Astrocyte (in vitro differentiated cells and primary cell): ENCODE data around the gene ZNF556. TPM values are rescaled to one million over a fixed set of nuclear protein-coding genes. Genes with fewer than 3 reads are reported as not detected.

ENCODE experiments used
- DNase-seq: peaks from one replicate; pipeline ENCODE4 v3.0.0-alpha.2; 2010; ENCODE audit warnings: low read depth
- FAIRE-seq: peaks from 2 replicates; lab custom pipeline; 2011; peaks lifted over from hg19 to GRCh38; lab: Jason Lieb, UNC
- H2AFZ ChIP-seq: 2 replicates; pipeline ENCODE4 v1.6.0; 2012; ENCODE audit warnings: low read depth, low read length, inconsistent platforms
- H3K27ac ChIP-seq: 2 replicates; pipeline ENCODE4 v1.5.1; 2011; ENCODE audit warnings: low read depth, low read length, inconsistent platforms
- H3K27me3 ChIP-seq: 2 replicates; pipeline ENCODE4 v1.6.0; 2011; ENCODE audit warnings: low read length, inconsistent platforms; ENCODE audit not compliant: insufficient read depth
- H3K36me3 ChIP-seq: 2 replicates; pipeline ENCODE4 v1.5.1; 2011; ENCODE audit warnings: low read length, inconsistent platforms; ENCODE audit not compliant: insufficient read depth
- H3K4me1 ChIP-seq: 2 replicates; pipeline ENCODE4 v1.5.1; 2011; ENCODE audit warnings: low read length, inconsistent platforms; ENCODE audit not compliant: insufficient read depth
- H3K4me2 ChIP-seq: 2 replicates; pipeline ENCODE4 v1.6.0; 2012; ENCODE audit warnings: low read length, inconsistent platforms
- H3K4me3 ChIP-seq: 2 replicates; pipeline ENCODE4 v1.5.1; 2011; ENCODE audit warnings: low read depth, mild to moderate bottlenecking, low read length, inconsistent platforms; ENCODE audit not compliant: insufficient read depth
- H3K79me2 ChIP-seq: 2 replicates; pipeline ENCODE4 v1.6.0; 2012; ENCODE audit warnings: mild to moderate bottlenecking, low read length, inconsistent platforms; ENCODE audit not compliant: insufficient read depth
- H3K9ac ChIP-seq: 2 replicates; pipeline ENCODE4 v1.6.0; 2012; ENCODE audit warnings: mild to moderate bottlenecking, low read length, inconsistent platforms
- H3K9me3 ChIP-seq: 2 replicates; pipeline ENCODE4 v1.5.1; 2012; ENCODE audit warnings: low read depth, mild to moderate bottlenecking, low read length, inconsistent platforms; ENCODE audit not compliant: insufficient read depth
- H4K20me1 ChIP-seq: 2 replicates; pipeline ENCODE4 v1.6.0; 2012; ENCODE audit warnings: low read length, inconsistent platforms; ENCODE audit not compliant: insufficient read depth
- H3K27ac Mint-ChIP-seq: one replicate; pipeline ENCODE4 v1.8.0; 2021; ENCODE audit warnings: mild to moderate bottlenecking, mixed read lengths; ENCODE audit not compliant: unreplicated experiment
- H3K27me3 Mint-ChIP-seq: one replicate; pipeline ENCODE4 v1.8.0; 2021; ENCODE audit warnings: low read depth, mixed read lengths; ENCODE audit not compliant: unreplicated experiment
- H3K36me3 Mint-ChIP-seq: one replicate; pipeline ENCODE4 v1.8.0; 2021; ENCODE audit warnings: low read depth, mixed read lengths; ENCODE audit not compliant: unreplicated experiment
- H3K4me1 Mint-ChIP-seq: one replicate; pipeline ENCODE4 v1.8.0; 2021; ENCODE audit warnings: low read depth, mixed read lengths; ENCODE audit not compliant: unreplicated experiment
- H3K4me3 Mint-ChIP-seq: one replicate; pipeline ENCODE4 v1.8.0; 2021; ENCODE audit warnings: mild to moderate bottlenecking, moderate library complexity, mixed read lengths; ENCODE audit not compliant: unreplicated experiment
- H3K9me3 Mint-ChIP-seq: one replicate; pipeline ENCODE4 v1.8.0; 2021; ENCODE audit warnings: mild to moderate bottlenecking, mixed read lengths; ENCODE audit not compliant: unreplicated experiment
- EZH2 ChIP-seq: IDR thresholded peaks from 2 replicates; pipeline ENCODE4 v1.6.1; 2012; ENCODE audit warnings: mild to moderate bottlenecking, low read length, inconsistent platforms; ENCODE audit not compliant: insufficient read depth
- total RNA-seq: library from RNA; stranded (reverse); gene quantifications from 2 replicates; pipeline ENCODE4 v1.2.1, GENCODE V29; 2021
- TF ChIP-seq, protein P1 (sequence below): IDR thresholded peaks from 2 replicates; pipeline ENCODE4 v1.5.1; 2011; ENCODE audit warnings: low read depth, mild to moderate bottlenecking, inconsistent platforms, low read length, moderate library complexity; ENCODE audit not compliant: insufficient read depth

ZNF556 gene
- total RNA-seq, 1 donor from 2014 or later: not detected

- Histone ChIP-seq H3K27ac (no peak overlapping the region), H3K4me3 (no peak overlapping the region), H3K36me3 (peaks cover 28% of the 10 kb centered on the region), H3K79me2 (peaks cover 6% of the 10 kb centered on the region), H3K4me1 (no peaks in the 10 kb centered on the region), H3K27me3 (no peaks in the 10 kb centered on the region), H4K20me1 (peaks cover 5% of the 10 kb centered on the region), H3K9ac (no peak overlapping the region), H2AFZ (no peak overlapping the region), H3K9me3 (peaks cover 65% of the 10 kb centered on the region), H3K4me2 (no peak overlapping the region)
- Mint-ChIP-seq H3K27me3 (no peaks in the 10 kb centered on the region), H3K4me3 (no peak overlapping the region), H3K36me3 (peaks cover 75% of the 10 kb centered on the region), H3K27ac (no peak overlapping the region), H3K4me1 (no peaks in the 10 kb centered on the region), H3K9me3 (peaks cover 73% of the 10 kb centered on the region)
- DNase-seq (no peak), FAIRE-seq (no peak)
- TF ChIP-seq, protein P1, sequence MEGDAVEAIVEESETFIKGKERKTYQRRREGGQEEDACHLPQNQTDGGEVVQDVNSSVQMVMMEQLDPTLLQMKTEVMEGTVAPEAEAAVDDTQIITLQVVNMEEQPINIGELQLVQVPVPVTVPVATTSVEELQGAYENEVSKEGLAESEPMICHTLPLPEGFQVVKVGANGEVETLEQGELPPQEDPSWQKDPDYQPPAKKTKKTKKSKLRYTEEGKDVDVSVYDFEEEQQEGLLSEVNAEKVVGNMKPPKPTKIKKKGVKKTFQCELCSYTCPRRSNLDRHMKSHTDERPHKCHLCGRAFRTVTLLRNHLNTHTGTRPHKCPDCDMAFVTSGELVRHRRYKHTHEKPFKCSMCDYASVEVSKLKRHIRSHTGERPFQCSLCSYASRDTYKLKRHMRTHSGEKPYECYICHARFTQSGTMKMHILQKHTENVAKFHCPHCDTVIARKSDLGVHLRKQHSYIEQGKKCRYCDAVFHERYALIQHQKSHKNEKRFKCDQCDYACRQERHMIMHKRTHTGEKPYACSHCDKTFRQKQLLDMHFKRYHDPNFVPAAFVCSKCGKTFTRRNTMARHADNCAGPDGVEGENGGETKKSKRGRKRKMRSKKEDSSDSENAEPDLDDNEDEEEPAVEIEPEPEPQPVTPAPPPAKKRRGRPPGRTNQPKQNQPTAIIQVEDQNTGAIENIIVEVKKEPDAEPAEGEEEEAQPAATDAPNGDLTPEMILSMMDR: no peak
- no peak for TF ChIP-seq EZH2
These were observed 14.0 kb upstream of the ZNF556 start for GRCh38 chr19:2853015-2853606.

GRCh38 chr19:2854849-2855248, 12.3 kb upstream of the ZNF556 start:
- Mint-ChIP-seq H3K36me3 (peaks cover 72% of the 10 kb centered on the region), H3K4me3 (no peak overlapping the region), H3K27ac (no peak overlapping the region), H3K27me3 (no peaks in the 10 kb centered on the region), H3K4me1 (no peaks in the 10 kb centered on the region), H3K9me3 (peaks cover 80% of the 10 kb centered on the region)
- no peak overlapping the region for H3K9ac ChIP-seq
- peaks cover 28% of the 10 kb centered on the region for H3K36me3 ChIP-seq
- H3K79me2 ChIP-seq: peaks cover 2% of the 10 kb centered on the region
- H4K20me1 ChIP-seq: peaks cover 5% of the 10 kb centered on the region
- no peak overlapping the region for H3K4me2 ChIP-seq
- DNase-seq: no peak
- H3K9me3 ChIP-seq: peaks cover 78% of the 10 kb centered on the region
- H3K27me3 ChIP-seq: no peaks in the 10 kb centered on the region
- no peak for FAIRE-seq
- H3K4me3 ChIP-seq: no peak overlapping the region
- TF ChIP-seq, protein P1: no peak
- TF ChIP-seq EZH2: no peak
- H3K4me1 ChIP-seq: no peaks in the 10 kb centered on the region
- H2AFZ ChIP-seq: no peak overlapping the region
- no peak overlapping the region for H3K27ac ChIP-seq

GRCh38 chr19:2856457-2857050, 10.6 kb upstream of the ZNF556 start:
- FAIRE-seq: no peak
- Histone ChIP-seq H3K79me2 (no peaks in the 10 kb centered on the region), H3K4me2 (no peak overlapping the region), H3K4me3 (no peak overlapping the region), H4K20me1 (no peaks in the 10 kb centered on the region), H3K9me3 (peaks cover 65% of the 10 kb centered on the region), H3K4me1 (no peaks in the 10 kb centered on the region), H3K27me3 (no peaks in the 10 kb centered on the region), H3K36me3 (peaks cover 28% of the 10 kb centered on the region), H2AFZ (no peak overlapping the region), H3K27ac (no peak overlapping the region), H3K9ac (no peak overlapping the region)
- H3K36me3 Mint-ChIP-seq: peaks cover 59% of the 10 kb centered on the region
- H3K9me3 Mint-ChIP-seq: peaks cover 72% of the 10 kb centered on the region
- peak overlapping the region; percentile 19 for H3K27ac Mint-ChIP-seq
- no peaks in the 10 kb centered on the region for H3K27me3 Mint-ChIP-seq
- H3K4me1 Mint-ChIP-seq: no peaks in the 10 kb centered on the region
- TF ChIP-seq, protein P1: no peak
- TF ChIP-seq EZH2: no peak
- no peak for DNase-seq
- H3K4me3 Mint-ChIP-seq: peak overlapping the region; percentile 6
